HepG2 (cell line): Measurements from ENCODE around the gene SPATA7. TPM values are rescaled to one million over a fixed set of nuclear protein-coding genes. Genes with fewer than 3 reads are reported as not detected.

Source experiments
- ATAC-seq: fragments of 200-7000 bp; cut with Tn5 transposase; 3 replicates; pipeline ENCODE4 v1.9.1; 2020; ENCODE audit warnings: mild to moderate bottlenecking, moderate library complexity
- BruUV-seq: library from RNA; stranded (reverse); fragments of 400-500 nt; replicated peaks from 2 replicates; lab custom pipeline; 2021; lab: Mats Ljungman, UMichigan
- CTCF ChIA-PET: fragments of 300-600 bp; formaldehyde crosslinking; extraction: SDS; loops from one replicate; lab custom pipeline; 2021; ENCODE audit warnings: low total read pairs, inconsistent platforms, low intra/inter-chr PET ratio; lab: Yijun Ruan, JAX
- POLR2A ChIA-PET: fragments of 350-600 bp; sonication (Branson Sonifier 250); formaldehyde crosslinking; loops from one replicate; lab custom pipeline; 2020; ENCODE audit warnings: antibody characterized with exemption, inconsistent platforms; lab: Yijun Ruan, JAX
- DNase-seq: peaks from one replicate; pipeline ENCODE4 v3.0.0-alpha.2; 2015; ENCODE audit warnings: low spot score
- FAIRE-seq: peaks from 3 replicates; lab custom pipeline; 2011; peaks lifted over from hg19 to GRCh38; lab: Jason Lieb, UNC
- H2AFZ ChIP-seq: one replicate; pipeline ENCODE4 v1.6.1; 2011; ENCODE audit warnings: low read length, inconsistent platforms
- H3K27ac ChIP-seq: fragments of 300-600 bp; 3 replicates; pipeline ENCODE4 v1.8.0; 2011; ENCODE audit warnings: mixed run types, mild to moderate bottlenecking, mixed read lengths, low read length, inconsistent platforms; ENCODE audit not compliant: insufficient read depth; ENCODE audit errors: extremely low read length
- H3K27me3 ChIP-seq, 2 experiments: fragments of 200-600 bp in 1 of 2; 2 replicates in 1 of 2; 3 replicates in 1 of 2; pipeline versions ENCODE4 v1.6.0 to v1.8.0; 2011; ENCODE audit warnings: low read length in 2 of 2, mild to moderate bottlenecking in 2 of 2, moderate library complexity in 2 of 2, inconsistent platforms in 1 of 2; ENCODE audit not compliant: insufficient read depth in 2 of 2, control insufficient read depth in 1 of 2
- H3K36me3 ChIP-seq, 2 experiments: fragments of 200-600 bp in 1 of 2; replicated peaks in 1 of 2; 2 replicates in 1 of 2; 3 replicates in 1 of 2; pipeline versions ENCODE4 v1.5.1 to v1.8.0; 2011; ENCODE audit warnings: low read length in 2 of 2, inconsistent platforms in 1 of 2; ENCODE audit not compliant: insufficient read depth in 2 of 2, control insufficient read depth in 1 of 2
- H3K4me1 ChIP-seq: 2 replicates; pipeline ENCODE4 v1.5.1; 2012; ENCODE audit warnings: low read length, inconsistent platforms; ENCODE audit not compliant: insufficient read depth
- H3K4me2 ChIP-seq: 2 replicates; pipeline ENCODE4 v1.6.0; 2011; ENCODE audit warnings: low read depth, low read length, inconsistent platforms
- H3K4me3 ChIP-seq, 3 experiments: fragments of 200-600 bp in 1 of 3; sonication (generic), shearing (Covaris generic) in 1 of 3; replicated peaks in 1 of 3; 2 replicates each; pipeline ENCODE4 v1.5.1; 2011 to 2016; ENCODE audit warnings: low read length in 3 of 3, inconsistent platforms in 2 of 3, low read depth in 2 of 3, mild to moderate bottlenecking in 2 of 3, control low read depth in 1 of 3, mixed read lengths in 1 of 3; ENCODE audit not compliant: insufficient read depth in 1 of 3
- H3K79me2 ChIP-seq: one replicate; pipeline ENCODE4 v1.6.1; 2011; ENCODE audit warnings: low read length, inconsistent platforms; ENCODE audit not compliant: insufficient read depth
- H3K9ac ChIP-seq: 2 replicates; pipeline ENCODE4 v1.6.0; 2011; ENCODE audit warnings: mild to moderate bottlenecking, low read depth, low read length, inconsistent platforms; ENCODE audit not compliant: insufficient read depth
- H3K9me3 ChIP-seq: 2 replicates; pipeline ENCODE4 v1.5.1; 2012; ENCODE audit warnings: mild to moderate bottlenecking, low read length
- H4K20me1 ChIP-seq: 2 replicates; pipeline ENCODE4 v1.6.0; 2011; ENCODE audit warnings: inconsistent platforms, mild to moderate bottlenecking, low read length, moderate library complexity; ENCODE audit not compliant: insufficient read depth
- MYNN ChIP-seq: sonication (generic); formaldehyde crosslinking; IDR thresholded peaks from 2 replicates; pipeline ENCODE4 v1.4.0; 2020; ENCODE audit warnings: mild to moderate bottlenecking, low read depth, missing genetic modification reagents
- SNRNP70 ChIP-seq: fragments of 200-400 bp; formaldehyde crosslinking; IDR thresholded peaks from 2 replicates; pipeline ENCODE4 v1.6.1; 2017; ENCODE audit warnings: mild to moderate bottlenecking, low read depth, low read length, moderate library complexity
- ZKSCAN8 ChIP-seq: IDR thresholded peaks from 2 replicates; pipeline ENCODE4 v1.6.1; 2016; ENCODE audit warnings: borderline replicate concordance, missing genetic modification reagents, missing compliant biosample characterization
- ZNF550 ChIP-seq: sonication (generic); formaldehyde crosslinking; IDR thresholded peaks from 2 replicates; pipeline ENCODE4 v1.4.0; 2020; ENCODE audit warnings: mild to moderate bottlenecking, missing genetic modification reagents, borderline replicate concordance
- WGBS: methylation state at CpG from one replicate; pipeline ENCODE4 v1.1.6; 2017; ENCODE audit warnings: low lambda C conversion rate; 5-methylcytosine and 5-hydroxymethylcytosine counted together
- in situ Hi-C: cut with HindIII; loops from 2 replicates; pipeline ENCODE4 v1.10.0; 2017; ENCODE audit warnings: low pct_unique_long_range_greater_than_20kb; ENCODE audit not compliant: extremely low pct_ligation_motif_present
- intact Hi-C: fragments of 100-400 bp; cut with micrococcal nuclease; formaldehyde crosslinking; loops from one replicate; pipeline ENCODE4 v1.10.0; 2022; ENCODE audit not compliant: unreplicated experiment
- polyA plus RNA-seq, 8 experiments: library from polyadenylated mRNA; depleted of rRNA in 3 of 8; stranded (reverse) in 7 of 8; unstranded in 1 of 8; fragments of >200 nt; fragmentation: Illumina TruSeq in 4 of 8; extraction: Trizol in 4 of 8; gene quantifications; 2 replicates each; pipeline versions ENCODE4 v1.2.1 to v1.2.3, GENCODE V29; 2011 to 2016; ENCODE audit warnings: low read depth in 4 of 8, missing spikeins in 1 of 8, mixed read lengths in 1 of 8; ENCODE audit not compliant: insufficient read depth in 1 of 8
- total RNA-seq, 5 experiments: library from RNA; depleted of rRNA; stranded (reverse); fragments of >200 nt; fragmentation: Illumina TruSeq; extraction: Trizol; gene quantifications; 2 replicates each; pipeline ENCODE4 v1.2.3, GENCODE V29; 2016; ENCODE audit warnings: low read depth in 1 of 5
- TF ChIP-seq, protein P1 (sequence below): sonication (generic); formaldehyde crosslinking; IDR thresholded peaks from 2 replicates; pipeline ENCODE4 v1.8.1; 2023; ENCODE audit warnings: mild to moderate bottlenecking, missing genetic modification reagents

The SPATA7 gene
- total and polyA plus RNA-seq, 2 of the 13 experiments (the other 11 are each of a cell fraction or from before 2014, with no cell fraction given): 3.6 to 5.5 TPM

DNA sequence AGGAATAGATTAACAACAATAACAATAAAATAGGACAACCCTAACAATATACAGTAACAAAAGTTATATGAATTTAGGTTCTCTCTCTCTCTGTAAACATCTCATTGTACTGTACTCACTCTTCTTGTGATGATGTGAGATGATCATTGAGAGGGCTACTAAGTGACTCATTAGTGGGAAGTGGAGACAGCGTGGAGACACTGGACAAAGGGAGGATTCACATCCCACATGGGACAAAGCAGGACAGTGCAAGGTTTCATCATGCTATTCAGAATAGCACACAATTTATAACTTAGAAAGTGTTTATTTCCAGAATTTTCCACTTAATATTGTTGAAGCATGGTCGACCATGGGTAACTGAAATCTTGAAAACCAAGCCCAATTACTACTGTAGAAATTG lies 26.0 kb upstream of the SPATA7 start (continued):
- TF ChIP-seq, protein P1, sequence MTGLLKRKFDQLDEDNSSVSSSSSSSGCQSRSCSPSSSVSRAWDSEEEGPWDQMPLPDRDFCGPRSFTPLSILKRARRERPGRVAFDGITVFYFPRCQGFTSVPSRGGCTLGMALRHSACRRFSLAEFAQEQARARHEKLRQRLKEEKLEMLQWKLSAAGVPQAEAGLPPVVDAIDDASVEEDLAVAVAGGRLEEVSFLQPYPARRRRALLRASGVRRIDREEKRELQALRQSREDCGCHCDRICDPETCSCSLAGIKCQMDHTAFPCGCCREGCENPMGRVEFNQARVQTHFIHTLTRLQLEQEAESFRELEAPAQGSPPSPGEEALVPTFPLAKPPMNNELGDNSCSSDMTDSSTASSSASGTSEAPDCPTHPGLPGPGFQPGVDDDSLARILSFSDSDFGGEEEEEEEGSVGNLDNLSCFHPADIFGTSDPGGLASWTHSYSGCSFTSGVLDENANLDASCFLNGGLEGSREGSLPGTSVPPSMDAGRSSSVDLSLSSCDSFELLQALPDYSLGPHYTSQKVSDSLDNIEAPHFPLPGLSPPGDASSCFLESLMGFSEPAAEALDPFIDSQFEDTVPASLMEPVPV (CRISPR knock-in tag): no peak
- TF ChIP-seq SNRNP70: no peak

DNA sequence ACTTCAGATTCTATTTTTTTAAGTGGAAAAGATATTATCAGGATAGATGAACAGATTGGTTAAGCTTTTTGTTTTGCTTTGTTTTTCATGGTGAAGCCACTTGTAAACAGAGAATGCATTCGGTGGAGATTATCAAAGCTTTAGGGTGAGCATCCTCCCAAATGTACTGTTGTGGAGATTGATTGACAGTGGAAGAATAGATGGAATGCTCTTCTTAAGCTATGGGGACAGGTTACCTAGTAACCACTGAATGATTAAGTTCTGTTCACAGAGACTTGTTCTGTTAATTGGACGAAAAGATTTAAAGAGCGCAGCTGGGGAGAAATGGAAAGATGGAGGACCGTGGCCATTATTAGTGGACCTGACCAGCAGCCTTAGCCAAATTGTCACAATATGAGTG lies 21.8 kb upstream of the SPATA7 start:
- in situ Hi-C loops (no loop called here), intact Hi-C loops (no loop called here)
- H3K36me3 ChIP-seq: no peaks in the 10 kb centered on the region
- no peaks in the 10 kb centered on the region for H3K9me3 ChIP-seq
- ATAC-seq (no peak), FAIRE-seq (no peak), DNase-seq (no peak)
- H3K4me1 ChIP-seq: no peaks in the 10 kb centered on the region
- H3K4me2 ChIP-seq: no peak overlapping the region
- H3K27ac ChIP-seq: no peak overlapping the region
- no peaks in the 10 kb centered on the region for H3K79me2 ChIP-seq
- H4K20me1 ChIP-seq: no peaks in the 10 kb centered on the region
- H3K9ac ChIP-seq: no peak overlapping the region
- H2AFZ ChIP-seq: no peak overlapping the region
- TF ChIP-seq ZKSCAN8 (CRISPR knock-in tag) (no peak), MYNN (CRISPR knock-in tag) (no peak), ZNF550 (no peak)
- WGBS: 50% methylated on average over 4 of the region's 4 CpGs
- ChIA-PET POLR2A (no interaction called here), CTCF (no interaction called here)
- no TSS peak for BruUV-seq
- H3K4me3 ChIP-seq: no peak overlapping the region
- no peaks in the 10 kb centered on the region for H3K27me3 ChIP-seq
